ENCODE data around the gene GJB6. TPM values are rescaled to one million over a fixed set of nuclear protein-coding genes. Genes with fewer than 3 reads are reported as not detected.
"Not testable (repeated sequence)": the region's sequence is repeated elsewhere in the genome, so short reads cannot be mapped to it uniquely, and the experiment has no call there.

Gene GJB6
- not detected for total RNA-seq
- under 1 TPM in 1 of 3 donors, not detected in 2; 0.32 TPM for polyA plus RNA-seq

GRCh38 chr13:20231839-20232555, at the start of gene GJB6:
TSS of gene GJB6 (minus strand) at chr13:20232319. CDS start at chr13:20223480, 8,839 bp downstream.
- Histone ChIP-seq H3K36me3 (no peaks in the 10 kb centered on the region), H3K9me3 (no peaks in the 10 kb centered on the region), H3K4me3 (peak within 1 kb of the TSS in 3 of 4 donors; percentile 3 to 30 (median 26)), H3K4me1 (peaks cover 0 to 14% (median 11%) of the 10 kb centered on the region in 4 donors), H3K27me3 (peaks cover 19 to 48% (median 20%) of the 10 kb centered on the region in 3 donors), H3K27ac (no peak within 1 kb of the TSS)
- no peak for DNase-seq
- WGBS, 2 donors: 1% methylated on average over 85 of the region's 85 CpGs
- intact Hi-C loops (cut with DNase I): no loop called here
- TF ChIP-seq POLR2AphosphoS5 (IDR thresholded peaks at IDR 0.05) (no peak), EP300 (IDR thresholded peaks at IDR 0.05) (no peak), POLR2A (IDR thresholded peaks at IDR 0.05) (no peak)
- TF ChIP-seq, protein P1, sequence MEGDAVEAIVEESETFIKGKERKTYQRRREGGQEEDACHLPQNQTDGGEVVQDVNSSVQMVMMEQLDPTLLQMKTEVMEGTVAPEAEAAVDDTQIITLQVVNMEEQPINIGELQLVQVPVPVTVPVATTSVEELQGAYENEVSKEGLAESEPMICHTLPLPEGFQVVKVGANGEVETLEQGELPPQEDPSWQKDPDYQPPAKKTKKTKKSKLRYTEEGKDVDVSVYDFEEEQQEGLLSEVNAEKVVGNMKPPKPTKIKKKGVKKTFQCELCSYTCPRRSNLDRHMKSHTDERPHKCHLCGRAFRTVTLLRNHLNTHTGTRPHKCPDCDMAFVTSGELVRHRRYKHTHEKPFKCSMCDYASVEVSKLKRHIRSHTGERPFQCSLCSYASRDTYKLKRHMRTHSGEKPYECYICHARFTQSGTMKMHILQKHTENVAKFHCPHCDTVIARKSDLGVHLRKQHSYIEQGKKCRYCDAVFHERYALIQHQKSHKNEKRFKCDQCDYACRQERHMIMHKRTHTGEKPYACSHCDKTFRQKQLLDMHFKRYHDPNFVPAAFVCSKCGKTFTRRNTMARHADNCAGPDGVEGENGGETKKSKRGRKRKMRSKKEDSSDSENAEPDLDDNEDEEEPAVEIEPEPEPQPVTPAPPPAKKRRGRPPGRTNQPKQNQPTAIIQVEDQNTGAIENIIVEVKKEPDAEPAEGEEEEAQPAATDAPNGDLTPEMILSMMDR (IDR thresholded peaks at IDR 0.05): no peak

DNA sequence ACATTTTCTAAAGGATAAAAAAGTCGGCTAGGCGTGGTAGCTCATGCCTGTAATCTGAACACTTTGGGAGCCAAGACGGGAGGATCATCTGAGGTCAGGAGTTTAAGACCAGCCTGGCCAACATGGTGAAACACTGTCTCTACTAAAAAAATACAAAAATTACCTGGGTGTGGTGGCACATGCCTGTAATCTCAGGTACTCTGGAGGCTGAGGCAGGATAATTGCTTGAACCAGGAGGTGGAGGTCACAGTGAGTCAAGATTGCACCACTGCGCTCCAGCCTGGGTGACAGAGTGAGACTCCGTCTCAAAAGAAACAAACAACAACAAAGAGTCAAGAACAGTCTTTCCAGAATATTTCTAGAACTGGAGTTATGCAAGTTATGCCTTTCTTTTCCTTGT, 44.8 kb upstream of the GJB6 start:
- H3K4me1 ChIP-seq; H3K27ac ChIP-seq; H3K9me3 ChIP-seq; DNase-seq; H3K36me3 ChIP-seq; H3K4me3 ChIP-seq; intact Hi-C loops (cut with DNase I): not testable (repeated sequence)
- H3K27me3 ChIP-seq: peaks cover 0 to 14% (median 0%) of the 10 kb centered on the region in 3 donors
- WGBS, 2 donors: 86 to 93% methylated on average over 5 of the region's 5 CpGs

- WGBS, 2 donors: 57 to 82% methylated on average over 4 of the region's 4 CpGs
Measured at GRCh38 chr13:20274466-20274865, 42.3 kb upstream of the GJB6 start.

DNA sequence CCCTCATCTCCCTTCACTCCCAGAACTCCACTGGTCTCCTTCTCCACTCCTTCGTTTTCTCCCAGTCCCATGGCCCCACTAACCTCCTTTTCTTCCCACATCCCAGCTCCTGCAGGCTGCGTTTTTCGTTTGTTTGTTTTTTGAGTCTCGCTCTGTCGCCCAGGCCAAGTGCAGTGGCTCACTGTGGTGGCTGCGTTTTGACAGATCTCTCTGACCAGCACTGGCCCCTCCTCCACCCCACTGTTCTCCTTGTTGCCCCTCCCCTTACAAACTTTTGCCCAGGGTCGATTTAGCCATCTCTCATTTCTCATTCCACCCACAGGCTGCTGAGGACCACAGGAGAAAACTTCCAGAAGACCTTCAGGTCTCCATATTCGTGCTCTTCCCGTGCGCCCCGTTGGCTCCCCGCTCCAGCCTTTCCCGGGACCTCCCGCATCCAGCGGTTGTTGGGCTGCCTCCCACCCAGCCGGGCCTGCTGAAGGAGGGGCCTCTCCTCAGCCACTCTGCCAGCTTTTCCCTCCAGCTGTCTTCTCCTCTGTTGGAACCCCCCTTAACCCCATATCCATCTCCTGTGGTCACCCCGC, 40.6 kb upstream of the GJB6 start:
- Histone ChIP-seq H3K27ac (no peak overlapping the region), H3K4me3 (no peak overlapping the region), H3K36me3 (no peaks in the 10 kb centered on the region), H3K4me1 (no peaks in the 10 kb centered on the region), H3K27me3 (peaks cover 0 to 14% (median 0%) of the 10 kb centered on the region in 3 donors), H3K9me3 (no peaks in the 10 kb centered on the region)
- no peak for TF ChIP-seq POLR2AphosphoS5 (IDR thresholded peaks at IDR 0.05)
- TF ChIP-seq, protein P1 (IDR thresholded peaks at IDR 0.05): no peak
- TF ChIP-seq EP300 (IDR thresholded peaks at IDR 0.05): no peak
- no peak for TF ChIP-seq POLR2A (IDR thresholded peaks at IDR 0.05)
- DNase-seq: no peak
- intact Hi-C loops (cut with DNase I): no loop called here
- 74 to 83% methylated on average over 17 of the region's 17 CpGs for WGBS, 2 donors

More at GRCh38 chr13:20274466-20274865, 42.3 kb upstream of the GJB6 start:
- Histone ChIP-seq H3K4me1 (no peaks in the 10 kb centered on the region), H3K9me3 (no peaks in the 10 kb centered on the region), H3K36me3 (no peaks in the 10 kb centered on the region), H3K4me3 (no peak overlapping the region), H3K27me3 (peaks cover 0 to 14% (median 0%) of the 10 kb centered on the region in 3 donors), H3K27ac (no peak overlapping the region)
- no peak for DNase-seq
- intact Hi-C loops (cut with DNase I): no loop called here
- TF ChIP-seq EP300 (IDR thresholded peaks at IDR 0.05) (no peak), POLR2A (IDR thresholded peaks at IDR 0.05) (no peak), POLR2AphosphoS5 (IDR thresholded peaks at IDR 0.05) (no peak)
- TF ChIP-seq, protein P1 (IDR thresholded peaks at IDR 0.05): no peak

DNA sequence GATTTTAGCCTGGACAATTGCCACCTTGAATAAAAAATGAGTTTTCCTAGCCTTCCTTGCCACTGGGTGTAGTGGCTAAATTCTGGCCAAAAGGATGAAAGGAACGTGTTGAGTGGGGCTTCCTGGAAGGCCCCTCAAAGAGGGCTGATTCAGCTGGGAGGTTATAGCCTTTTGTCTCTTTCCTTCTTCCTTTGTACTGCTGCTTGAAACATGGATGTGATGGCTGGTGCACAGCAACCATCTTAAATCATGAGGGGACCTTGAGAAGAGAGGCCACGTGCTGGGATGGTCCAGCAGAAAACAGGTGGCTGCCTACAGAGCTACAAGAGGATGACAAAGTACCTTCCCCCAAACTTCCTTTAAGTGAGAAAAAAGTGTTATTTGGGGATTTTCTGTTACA, 40.0 kb upstream of the GJB6 start:
- no peak for DNase-seq
- no peak overlapping the region for H3K4me3 ChIP-seq
- intact Hi-C loops (cut with DNase I): no loop called here
- peaks cover 0 to 14% (median 0%) of the 10 kb centered on the region in 3 donors for H3K27me3 ChIP-seq
- 87 to 92% methylated on average over 2 of the region's 2 CpGs for WGBS, 2 donors
- H3K9me3 ChIP-seq: no peaks in the 10 kb centered on the region
- H3K36me3 ChIP-seq: no peaks in the 10 kb centered on the region
- TF ChIP-seq, protein P1 (IDR thresholded peaks at IDR 0.05): no peak
- TF ChIP-seq POLR2A (IDR thresholded peaks at IDR 0.05) (no peak), EP300 (IDR thresholded peaks at IDR 0.05) (no peak), POLR2AphosphoS5 (IDR thresholded peaks at IDR 0.05) (no peak)
- no peak overlapping the region for H3K27ac ChIP-seq
- H3K4me1 ChIP-seq: no peaks in the 10 kb centered on the region
